Activated CD8-positive, alpha-beta T cell treated with anti-CD3 and anti-CD28 coated beads for 36 hours (primary cell): ENCODE results near the gene FXYD5. TPM values are rescaled to one million over a fixed set of nuclear protein-coding genes. Genes with fewer than 3 reads are reported as not detected.

ENCODE experiments used
- ATAC-seq: fragments of 200-7000 bp; cut with Tn5 transposase; one replicate; pipeline ENCODE4 v1.10.0; 2021; ENCODE audit warnings: mild to moderate bottlenecking, moderate library complexity
- CTCF ChIA-PET: fragments of 350-600 bp; sonication (Branson Sonifier 250); formaldehyde crosslinking; loops from one replicate; lab custom pipeline; 2021; ENCODE audit warnings: antibody characterized with exemption; lab: Charles Lee
- POLR2A ChIA-PET: fragments of 350-600 bp; sonication (Branson Sonifier 250); formaldehyde crosslinking; loops from one replicate; lab custom pipeline; 2021; ENCODE audit warnings: antibody characterized with exemption; lab: Charles Lee
- DNase-seq: peaks from one replicate; pipeline ENCODE4 v3.0.0-alpha.2; 2020
- H3K27ac Mint-ChIP-seq: one replicate; pipeline ENCODE4 v1.8.0; 2021; ENCODE audit warnings: mild to moderate bottlenecking, mixed read lengths
- H3K27me3 Mint-ChIP-seq: one replicate; pipeline ENCODE4 v1.8.0; 2021; ENCODE audit warnings: mixed read lengths
- H3K36me3 Mint-ChIP-seq: one replicate; pipeline ENCODE4 v1.8.0; 2021; ENCODE audit warnings: low read depth, mixed read lengths
- H3K4me1 Mint-ChIP-seq: one replicate; pipeline ENCODE4 v1.8.0; 2021; ENCODE audit warnings: low read depth, mixed read lengths
- H3K4me3 Mint-ChIP-seq: one replicate; pipeline ENCODE4 v1.8.0; 2021; ENCODE audit warnings: mild to moderate bottlenecking, moderate library complexity, mixed read lengths
- H3K9me3 Mint-ChIP-seq: one replicate; pipeline ENCODE4 v1.8.0; 2021; ENCODE audit warnings: mixed read lengths
- CTCF ChIP-seq: fragments of 200-600 bp; IDR thresholded peaks from one replicate; pipeline ENCODE4 v1.8.0; 2022; ENCODE audit warnings: antibody characterized with exemption, mild to moderate bottlenecking
- intact Hi-C: fragments of 100-400 bp; cut with micrococcal nuclease; formaldehyde crosslinking; loops from one replicate; pipeline ENCODE4 v1.10.0; 2022
- total RNA-seq, 2 experiments: library from RNA; stranded (reverse); gene quantifications; one replicate each; pipeline ENCODE4 v1.2.3, GENCODE V29; 2021

The FXYD5 gene
- total RNA-seq, 2 experiments from 2014 or later: 225 to 241 TPM

GRCh38 chr19:35124098-35125060 is 30.2 kb upstream of the FXYD5 start:
- POLR2A ChIA-PET: interaction anchor here (0.5 to 1.1 kb wide), 2 partner anchors 30 to 229 kb away, joined by 3 read pairs; partner anchors contain the start of gene FXYD5
- peak overlapping the region; percentile 73 for H3K4me3 Mint-ChIP-seq
- peak; percentile 99 for ATAC-seq
- H3K4me1 Mint-ChIP-seq: peaks cover 10% of the 10 kb centered on the region
- peak; percentile 85 for DNase-seq
- intact Hi-C loops: no loop called here
- no peaks in the 10 kb centered on the region for H3K36me3 Mint-ChIP-seq
- CTCF ChIA-PET: interaction anchor here (0.6 to 2.3 kb wide), 10 partner anchors 8 to 60 kb away, joined by 3 to 12 read pairs (median 5); partner anchors contain the start of genes FXYD5 and LGI4
- no peaks in the 10 kb centered on the region for H3K9me3 Mint-ChIP-seq
- peak overlapping the region; percentile 43 for H3K27ac Mint-ChIP-seq
- H3K27me3 Mint-ChIP-seq: no peaks in the 10 kb centered on the region
- no peak for TF ChIP-seq CTCF

GRCh38 chr19:35125270-35125717 is 29.2 kb upstream of the FXYD5 start:
- H3K36me3 Mint-ChIP-seq: no peaks in the 10 kb centered on the region
- TF ChIP-seq CTCF: no peak
- no peak for ATAC-seq
- H3K27ac Mint-ChIP-seq: no peak overlapping the region
- intact Hi-C loops: no loop called here
- H3K27me3 Mint-ChIP-seq: no peaks in the 10 kb centered on the region
- no peaks in the 10 kb centered on the region for H3K9me3 Mint-ChIP-seq
- ChIA-PET POLR2A (interaction anchor here (0.5 to 1.1 kb wide), 3 partner anchors 29 to 228 kb away, joined by 3 read pairs; partner anchors contain the start of gene FXYD5), CTCF (interaction anchor here (1.2 to 2.3 kb wide), 6 partner anchors 9 to 61 kb away, joined by 3 to 12 read pairs (median 6); partner anchors contain the start of gene LGI4)
- no peak for DNase-seq
- H3K4me1 Mint-ChIP-seq: peaks cover 10% of the 10 kb centered on the region
- H3K4me3 Mint-ChIP-seq: no peak overlapping the region

- H3K27me3 Mint-ChIP-seq: no peaks in the 10 kb centered on the region
- H3K36me3 Mint-ChIP-seq: no peaks in the 10 kb centered on the region
- DNase-seq: no peak
- H3K9me3 Mint-ChIP-seq: no peaks in the 10 kb centered on the region
- no peak overlapping the region for H3K27ac Mint-ChIP-seq
- CTCF ChIA-PET: interaction anchor here (0.8 to 2.1 kb wide), 6 partner anchors 9 to 59 kb away, joined by 3 to 11 read pairs (median 4); partner anchors contain the start of gene LGI4
- H3K4me1 Mint-ChIP-seq: peaks cover 10% of the 10 kb centered on the region
- no peak overlapping the region for H3K4me3 Mint-ChIP-seq
- TF ChIP-seq CTCF: no peak
- no peak for ATAC-seq
- POLR2A ChIA-PET: interaction anchor here (0.6 kb wide), 1 partner anchor 146 kb away, joined by 3 read pairs; no protein-coding TSS in a partner anchor
- intact Hi-C loops: no loop called here
Measured at GRCh38 chr19:35125749-35126623, 28.5 kb upstream of the FXYD5 start.

- H3K4me1 Mint-ChIP-seq: peaks cover 10% of the 10 kb centered on the region
- H3K27ac Mint-ChIP-seq: no peak overlapping the region
Measured at GRCh38 chr19:35126624-35126959, 27.9 kb upstream of the FXYD5 start.

More at GRCh38 chr19:35126624-35126959, 27.9 kb upstream of the FXYD5 start:
- TF ChIP-seq CTCF: no peak
- POLR2A ChIA-PET: no interaction called here
- ATAC-seq: no peak
- Mint-ChIP-seq H3K36me3 (no peaks in the 10 kb centered on the region), H3K4me3 (no peak overlapping the region), H3K9me3 (no peaks in the 10 kb centered on the region), H3K27me3 (no peaks in the 10 kb centered on the region)
- no peak for DNase-seq
- intact Hi-C loops: no loop called here
- CTCF ChIA-PET: interaction anchor here (0.8 to 1.4 kb wide), 4 partner anchors 9 to 60 kb away, joined by 3 to 4 read pairs (median 4); partner anchors contain the start of gene FXYD5
